HepG2 (cell line): Measurements from ENCODE around the gene TNNT1. TPM values are rescaled to one million over a fixed set of nuclear protein-coding genes. Genes with fewer than 3 reads are reported as not detected.
A peak's percentile ranks its signal among the peaks of the same experiment; 100 is the strongest.

ENCODE experiments used
- ATF4 ChIP-seq, 2 experiments: fragments of 450-650 bp in 1 of 2; sonication (generic) in 1 of 2; formaldehyde crosslinking; IDR thresholded peaks; 2 replicates each; pipeline versions ENCODE4 v1.5.0 to v1.8.0; 2020 to 2022; ENCODE audit warnings: mild to moderate bottlenecking in 1 of 2, missing genetic modification reagents in 1 of 2
- BCL6 ChIP-seq: IDR thresholded peaks from 2 replicates; pipeline ENCODE4 v1.6.1; 2016; ENCODE audit warnings: missing genetic modification reagents, missing compliant biosample characterization
- CBFB ChIP-seq: sonication (generic); formaldehyde crosslinking; IDR thresholded peaks from 2 replicates; pipeline ENCODE4 v1.4.0; 2020; ENCODE audit warnings: missing genetic modification reagents
- HNF4G ChIP-seq, 2 experiments: sonication (generic) in 1 of 2; formaldehyde crosslinking in 1 of 2; IDR thresholded peaks; 2 replicates each; pipeline versions ENCODE4 v1.4.0 to v1.6.1; 2011 to 2020; ENCODE audit warnings: borderline replicate concordance in 2 of 2, low read depth in 2 of 2, mild to moderate bottlenecking in 2 of 2, low read length in 1 of 2, missing genetic modification reagents in 1 of 2, moderate library complexity in 1 of 2
- HNRNPK ChIP-seq: fragments of 200-400 bp; formaldehyde crosslinking; IDR thresholded peaks from 2 replicates; pipeline ENCODE4 v1.6.1; 2018; ENCODE audit warnings: low read length, low read depth, moderate library complexity, mild to moderate bottlenecking; ENCODE audit not compliant: poor library complexity, severe bottlenecking
- KDM2A ChIP-seq: sonication (generic); formaldehyde crosslinking; IDR thresholded peaks from 2 replicates; pipeline ENCODE4 v1.4.0; 2020; ENCODE audit warnings: low read depth, missing genetic modification reagents, borderline replicate concordance
- SP1 ChIP-seq, 2 experiments: fragments of 450-650 bp in 1 of 2; sonication (generic) in 1 of 2; formaldehyde crosslinking in 1 of 2; IDR thresholded peaks; 2 replicates each; pipeline versions ENCODE4 v1.4.0 to v1.6.1; 2016 to 2020; ENCODE audit warnings: missing genetic modification reagents in 1 of 2
- ZBTB10 ChIP-seq: sonication (generic); formaldehyde crosslinking; IDR thresholded peaks from 2 replicates; pipeline ENCODE4 v1.4.0; 2020; ENCODE audit warnings: missing genetic modification reagents, borderline replicate concordance
- ZBTB33 ChIP-seq: sonication (generic); formaldehyde crosslinking; IDR thresholded peaks from 2 replicates; pipeline ENCODE4 v1.4.0; 2020; ENCODE audit warnings: missing genetic modification reagents
- ZFP62 ChIP-seq: sonication (generic); formaldehyde crosslinking; IDR thresholded peaks from 2 replicates; pipeline ENCODE4 v1.4.0; 2020; ENCODE audit warnings: missing genetic modification reagents
- ZNF337 ChIP-seq: sonication (generic); formaldehyde crosslinking; IDR thresholded peaks from 2 replicates; pipeline ENCODE4 v1.5.1; 2020; ENCODE audit warnings: missing genetic modification reagents, low read depth, mild to moderate bottlenecking, borderline replicate concordance
- ZNF562 ChIP-seq: sonication (generic); formaldehyde crosslinking; IDR thresholded peaks from 2 replicates; pipeline ENCODE4 v1.8.0; 2022; ENCODE audit warnings: missing genetic modification reagents, borderline replicate concordance
- ZNF687 ChIP-seq: sonication (generic); formaldehyde crosslinking; IDR thresholded peaks from 2 replicates; pipeline ENCODE4 v1.5.1; 2020; ENCODE audit warnings: mild to moderate bottlenecking, missing genetic modification reagents, moderate library complexity
- ZNF770 ChIP-seq: sonication (generic); formaldehyde crosslinking; IDR thresholded peaks from 2 replicates; pipeline ENCODE4 v1.5.0; 2020; ENCODE audit warnings: mild to moderate bottlenecking, missing genetic modification reagents
- polyA plus RNA-seq, 8 experiments: library from polyadenylated mRNA; depleted of rRNA in 3 of 8; stranded (reverse) in 7 of 8; unstranded in 1 of 8; fragments of >200 nt; fragmentation: Illumina TruSeq in 4 of 8; extraction: Trizol in 4 of 8; gene quantifications; 2 replicates each; pipeline versions ENCODE4 v1.2.1 to v1.2.3, GENCODE V29; 2011 to 2016; ENCODE audit warnings: low read depth in 4 of 8, missing spikeins in 1 of 8, mixed read lengths in 1 of 8; ENCODE audit not compliant: insufficient read depth in 1 of 8
- total RNA-seq, 5 experiments: library from RNA; depleted of rRNA; stranded (reverse); fragments of >200 nt; fragmentation: Illumina TruSeq; extraction: Trizol; gene quantifications; 2 replicates each; pipeline ENCODE4 v1.2.3, GENCODE V29; 2016; ENCODE audit warnings: low read depth in 1 of 5

Gene TNNT1
- total and polyA plus RNA-seq, 2 of the 13 experiments (the other 11 are each of a cell fraction or from before 2014, with no cell fraction given), result 1.3 to 2.4 TPM

GRCh38 chr19:55179606-55180484 is 30.8 kb upstream of the TNNT1 start, which contains the start of gene SYT5 (continued):
- no peak for TF ChIP-seq ZNF770 (CRISPR knock-in tag)
- TF ChIP-seq SP1 (IDR thresholded peaks at IDR 0.05), result no peak
- 0 out of 2 replicates have a peak, but pooled peaks have one; percentile 28 for TF ChIP-seq SP1 (CRISPR knock-in tag; IDR thresholded peaks at IDR 0.05)
- no peak for TF ChIP-seq ZNF562 (CRISPR knock-in tag)
- TF ChIP-seq KDM2A (CRISPR knock-in tag), result peak; percentile 82
- no peak for TF ChIP-seq ZFP62 (CRISPR knock-in tag)
- peak; percentile 16 for TF ChIP-seq HNRNPK
- TF ChIP-seq ZNF687 (CRISPR knock-in tag), result peak; percentile 32; the same call in 1 of the 2 replicates
- 0 out of 4 replicates have a peak, but pooled peaks of 1 of the 2 experiments have one; percentile 10 for TF ChIP-seq ATF4 (CRISPR knock-in tag; IDR thresholded peaks at IDR 0.05)
- no peak for TF ChIP-seq ZBTB10 (CRISPR knock-in tag)
- TF ChIP-seq ZNF337, result no peak
- peak; percentile 76 for TF ChIP-seq ZBTB33
- no peak for TF ChIP-seq CBFB (CRISPR knock-in tag)
- TF ChIP-seq BCL6 (CRISPR knock-in tag), result peak; percentile 33; the same call in 1 of the 2 replicates
- no peak for TF ChIP-seq HNF4G (IDR thresholded peaks at IDR 0.05; ENCODE audit: borderline replicate concordance, low read depth, low read length)
- TF ChIP-seq HNF4G (CRISPR knock-in tag; IDR thresholded peaks at IDR 0.05; ENCODE audit: borderline replicate concordance, low read depth), result no peak
